Progenitor cell of endocrine pancreas (in vitro differentiated cells): Measurements from ENCODE around the gene LAT. TPM values are rescaled to one million over a fixed set of nuclear protein-coding genes. Genes with fewer than 3 reads are reported as not detected.
"Not testable (repeated sequence)": the region's sequence is repeated elsewhere in the genome, so short reads cannot be mapped to it uniquely, and the experiment has no call there.

ENCODE experiments used
- DNase-seq: peaks from one replicate; pipeline ENCODE4 v3.0.0; 2021; ENCODE audit warnings: low spot score; ENCODE audit not compliant: unreplicated experiment
- H3K27ac Mint-ChIP-seq: 2 replicates; pipeline ENCODE4 v1.8.0; 2021; ENCODE audit warnings: mild to moderate bottlenecking, moderate library complexity, mixed read lengths
- H3K27me3 Mint-ChIP-seq: 2 replicates; pipeline ENCODE4 v1.8.0; 2021; ENCODE audit warnings: mixed read lengths
- H3K36me3 Mint-ChIP-seq: 2 replicates; pipeline ENCODE4 v1.8.0; 2022; ENCODE audit warnings: mixed read lengths; ENCODE audit not compliant: insufficient read depth
- H3K4me1 Mint-ChIP-seq: 2 replicates; pipeline ENCODE4 v1.8.0; 2021; ENCODE audit warnings: low read depth, mixed read lengths
- H3K4me3 Mint-ChIP-seq: 2 replicates; pipeline ENCODE4 v1.8.0; 2021; ENCODE audit warnings: low read depth, mild to moderate bottlenecking, moderate library complexity, mixed read lengths
- H3K9me3 Mint-ChIP-seq: 2 replicates; pipeline ENCODE4 v1.8.0; 2021; ENCODE audit warnings: low read depth, mixed read lengths
- CTCF ChIP-seq: fragments of 200-600 bp; sonication (generic); IDR thresholded peaks from one replicate; pipeline ENCODE4 v1.5.0; 2021; ENCODE audit warnings: antibody characterized with exemption, mild to moderate bottlenecking; ENCODE audit not compliant: unreplicated experiment
- total RNA-seq: library from RNA; stranded (reverse); gene quantifications from 2 replicates; pipeline ENCODE4 v1.2.1, GENCODE V29; 2021

The LAT gene
- total RNA-seq, 1 donor from 2014 or later = 8.0 TPM

- no peak overlapping the region for H3K27ac Mint-ChIP-seq
- peak; percentile 71 for TF ChIP-seq CTCF
- H3K27me3 Mint-ChIP-seq = no peaks in the 10 kb centered on the region
- H3K36me3 Mint-ChIP-seq = peaks cover 9% of the 10 kb centered on the region
- H3K9me3 Mint-ChIP-seq = no peaks in the 10 kb centered on the region
- peak; percentile 38 for DNase-seq
- peak overlapping the region; percentile 33 for H3K4me3 Mint-ChIP-seq
- peaks cover 9% of the 10 kb centered on the region for H3K4me1 Mint-ChIP-seq
Observed at GRCh38 chr16:28977703-28978662, 6.9 kb upstream of the LAT start.

- not testable (repeated sequence) for DNase-seq, H3K27ac Mint-ChIP-seq, H3K27me3 Mint-ChIP-seq, H3K4me1 Mint-ChIP-seq, H3K9me3 Mint-ChIP-seq, H3K4me3 Mint-ChIP-seq
- peak; percentile 36 for TF ChIP-seq CTCF
- peaks cover 14% of the 10 kb centered on the region for H3K36me3 Mint-ChIP-seq
Observed at GRCh38 chr16:28980330-28980729, 4.5 kb upstream of the LAT start.

GRCh38 chr16:28980929-28981328, 3.9 kb upstream of the LAT start:
- no peaks in the 10 kb centered on the region for H3K9me3 Mint-ChIP-seq
- H3K4me1 Mint-ChIP-seq = no peaks in the 10 kb centered on the region
- DNase-seq = no peak
- no peak overlapping the region for H3K4me3 Mint-ChIP-seq
- TF ChIP-seq CTCF = no peak
- H3K36me3 Mint-ChIP-seq = peaks cover 14% of the 10 kb centered on the region
- no peak overlapping the region for H3K27ac Mint-ChIP-seq
- H3K27me3 Mint-ChIP-seq = no peaks in the 10 kb centered on the region

GRCh38 chr16:28981517-28981916, 3.3 kb upstream of the LAT start:
- DNase-seq = no peak
- Mint-ChIP-seq H3K4me1 (no peaks in the 10 kb centered on the region), H3K27ac (no peak overlapping the region)

GRCh38 chr16:28982418-28982817, 2.4 kb upstream of the LAT start:
- TF ChIP-seq CTCF = no peak
- Mint-ChIP-seq H3K4me1 (no peaks in the 10 kb centered on the region), H3K9me3 (no peaks in the 10 kb centered on the region), H3K4me3 (no peak overlapping the region), H3K36me3 (peaks cover 19% of the 10 kb centered on the region), H3K27me3 (no peaks in the 10 kb centered on the region), H3K27ac (no peak overlapping the region)
- no peak for DNase-seq

More at GRCh38 chr16:28981517-28981916, 3.3 kb upstream of the LAT start:
- peaks cover 14% of the 10 kb centered on the region for H3K36me3 Mint-ChIP-seq
- H3K27me3 Mint-ChIP-seq = no peaks in the 10 kb centered on the region
- no peaks in the 10 kb centered on the region for H3K9me3 Mint-ChIP-seq
- peak; percentile 52 for TF ChIP-seq CTCF
- H3K4me3 Mint-ChIP-seq = no peak overlapping the region
